ENCODE data around the gene SBF2.

Gene SBF2

GRCh38 chr11:10283991-10284390 lies 10.0 kb downstream of the SBF2 start:
- Histone ChIP-seq H3K27me3 (no peaks in the 10 kb centered on the region), H3K4me3 (ENCODE audit: low read depth in 1 of 2, low read length in 1 of 2) (no peak overlapping the region), H3K4me1 (ENCODE audit: control insufficient read depth in 1 of 2, insufficient read depth in 1 of 2, low read depth in 1 of 2, low read length in 1 of 2) (peaks cover 38 to 48% of the 10 kb centered on the region in 2 experiments), H3K9me3 (no peaks in the 10 kb centered on the region), H3K36me3 (no peaks in the 10 kb centered on the region), H3K27ac (peak overlapping the region; percentile 84)
- no peak for TF ChIP-seq CTCF (IDR thresholded peaks at IDR 0.05)

- Histone ChIP-seq H3K27ac (no peak overlapping the region), H3K27me3 (no peaks in the 10 kb centered on the region), H3K4me3 (ENCODE audit: low read depth in 1 of 2, low read length in 1 of 2) (no peak overlapping the region), H3K9me3 (no peaks in the 10 kb centered on the region), H3K4me1 (ENCODE audit: control insufficient read depth in 1 of 2, insufficient read depth in 1 of 2, low read depth in 1 of 2, low read length in 1 of 2) (peaks cover 27 to 32% of the 10 kb centered on the region in 2 experiments), H3K36me3 (no peaks in the 10 kb centered on the region)
- no peak for TF ChIP-seq CTCF (IDR thresholded peaks at IDR 0.05)
Observed at GRCh38 chr11:10282117-10282516, 11.9 kb downstream of the SBF2 start.

GRCh38 chr11:10275714-10276113 lies 18.3 kb downstream of the SBF2 start:
- TF ChIP-seq CTCF (IDR thresholded peaks at IDR 0.05): no peak
- no peaks in the 10 kb centered on the region for H3K36me3 ChIP-seq
- no peak overlapping the region for H3K4me3 ChIP-seq (ENCODE audit: low read depth in 1 of 2, low read length in 1 of 2)
- no peaks in the 10 kb centered on the region for H3K4me1 ChIP-seq (ENCODE audit: control insufficient read depth in 1 of 2, insufficient read depth in 1 of 2, low read depth in 1 of 2, low read length in 1 of 2)
- no peaks in the 10 kb centered on the region for H3K27me3 ChIP-seq
- H3K9me3 ChIP-seq: no peaks in the 10 kb centered on the region
- no peak overlapping the region for H3K27ac ChIP-seq

DNA sequence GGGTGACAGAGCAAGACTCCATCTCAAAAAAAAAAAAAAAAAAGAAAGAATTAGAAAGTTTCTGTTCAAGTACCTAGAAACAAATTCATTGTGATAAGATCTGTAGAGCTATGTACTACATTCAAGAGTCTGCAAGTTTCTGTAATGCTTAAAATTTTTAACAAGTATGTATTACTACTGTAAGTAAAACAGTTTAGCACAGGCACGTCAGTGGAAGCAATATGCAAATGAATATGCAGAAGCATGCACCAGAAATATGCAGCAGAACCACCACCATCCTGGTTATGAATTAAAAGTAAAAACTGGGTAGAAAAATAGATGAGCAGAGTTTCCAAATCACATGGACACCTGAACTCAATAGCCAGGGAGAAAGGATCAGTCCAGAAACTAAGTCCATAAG lies 19.3 kb downstream of the SBF2 start:
- H3K4me3 ChIP-seq (ENCODE audit: low read depth in 1 of 2, low read length in 1 of 2): no peak overlapping the region
- no peaks in the 10 kb centered on the region for H3K36me3 ChIP-seq
- H3K27ac ChIP-seq: no peak overlapping the region
- no peaks in the 10 kb centered on the region for H3K4me1 ChIP-seq (ENCODE audit: control insufficient read depth in 1 of 2, insufficient read depth in 1 of 2, low read depth in 1 of 2, low read length in 1 of 2)
- TF ChIP-seq CTCF (IDR thresholded peaks at IDR 0.05): no peak
- H3K9me3 ChIP-seq: no peaks in the 10 kb centered on the region
- no peaks in the 10 kb centered on the region for H3K27me3 ChIP-seq

DNA sequence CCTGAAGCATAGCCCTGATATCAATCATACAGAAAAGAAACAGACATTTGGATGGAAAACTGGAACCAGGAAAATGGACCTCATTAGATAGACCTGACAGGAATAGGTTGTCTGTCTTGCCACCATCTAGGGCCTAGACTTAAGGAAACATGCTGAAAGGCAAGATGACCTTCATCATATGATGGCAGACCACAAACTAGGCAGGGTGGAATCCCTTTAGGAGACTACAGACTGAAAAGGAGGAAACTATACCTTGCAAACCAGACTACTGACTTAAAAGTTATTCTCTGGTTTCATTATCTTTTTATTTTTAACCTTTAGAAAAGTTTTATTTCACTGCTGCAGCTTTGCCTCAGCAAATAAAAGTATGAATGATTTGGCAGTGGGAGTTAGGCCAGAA lies 20.3 kb downstream of the SBF2 start:
- no peak overlapping the region for H3K27ac ChIP-seq
- H3K4me1 ChIP-seq (ENCODE audit: control insufficient read depth in 1 of 2, insufficient read depth in 1 of 2, low read depth in 1 of 2, low read length in 1 of 2): no peaks in the 10 kb centered on the region
- H3K36me3 ChIP-seq: no peaks in the 10 kb centered on the region
- TF ChIP-seq CTCF (IDR thresholded peaks at IDR 0.05): no peak
- no peaks in the 10 kb centered on the region for H3K27me3 ChIP-seq
- H3K9me3 ChIP-seq: no peaks in the 10 kb centered on the region
- no peak overlapping the region for H3K4me3 ChIP-seq (ENCODE audit: low read depth in 1 of 2, low read length in 1 of 2)

DNA sequence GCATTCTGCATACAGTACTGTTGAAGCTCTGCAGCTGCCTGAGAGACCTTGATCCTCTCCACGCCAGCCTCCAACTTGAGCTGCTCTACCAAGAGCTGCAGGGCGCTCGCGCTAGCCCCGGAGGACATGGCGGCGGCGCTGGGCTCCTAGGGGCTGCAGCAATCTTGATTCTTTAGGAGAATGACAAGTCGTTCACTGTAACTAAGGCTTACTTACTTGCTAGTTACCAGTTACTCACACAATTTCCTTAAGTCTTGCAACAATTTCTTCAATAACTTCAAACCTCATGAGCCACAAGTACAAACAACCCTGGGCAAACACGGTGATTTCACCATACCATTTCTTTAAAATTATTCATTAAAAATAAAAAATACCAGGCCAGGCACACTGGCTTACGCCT lies 21.9 kb downstream of the SBF2 start:
- Histone ChIP-seq H3K27me3 (no peaks in the 10 kb centered on the region), H3K4me3 (ENCODE audit: low read depth in 1 of 2, low read length in 1 of 2) (no peak overlapping the region), H3K9me3 (no peaks in the 10 kb centered on the region), H3K4me1 (ENCODE audit: control insufficient read depth in 1 of 2, insufficient read depth in 1 of 2, low read depth in 1 of 2, low read length in 1 of 2) (no peaks in the 10 kb centered on the region), H3K27ac (no peak overlapping the region), H3K36me3 (no peaks in the 10 kb centered on the region)
- TF ChIP-seq CTCF (IDR thresholded peaks at IDR 0.05): no peak
